ENCODE results near the gene NRXN3.

Gene NRXN3

GRCh38 chr14:79418649-79419415, 1248.7 kb downstream of the NRXN3 start:
- no peak for DNase-seq (ENCODE audit: low read depth)

GRCh38 chr14:79419571-79420327, 1249.6 kb downstream of the NRXN3 start:
- no peak for DNase-seq (ENCODE audit: low read depth)

DNA sequence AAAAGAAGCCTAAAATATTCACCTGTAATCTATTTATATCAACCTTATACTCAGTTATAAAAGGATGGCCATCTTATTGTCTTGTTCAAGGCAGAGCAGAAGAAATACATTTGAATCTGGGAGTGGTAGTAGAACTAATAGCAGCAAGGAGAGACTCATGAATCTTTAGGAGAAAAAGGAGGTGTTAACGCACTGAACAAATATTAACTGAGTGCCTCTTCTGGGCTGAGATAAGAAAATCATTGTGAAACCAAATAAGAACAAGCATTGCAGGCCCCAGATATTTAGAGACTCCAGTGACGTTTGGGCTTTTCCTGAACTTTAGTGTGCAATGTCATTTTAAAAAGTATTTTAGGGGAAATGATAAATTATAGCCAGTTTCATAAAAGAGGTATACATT, 1250.6 kb downstream of the NRXN3 start:
- DNase-seq (ENCODE audit: low read depth) = no peak

- DNase-seq (ENCODE audit: low read depth) = no peak
Observed at GRCh38 chr14:79421811-79422210, 1251.6 kb downstream of the NRXN3 start.

DNA sequence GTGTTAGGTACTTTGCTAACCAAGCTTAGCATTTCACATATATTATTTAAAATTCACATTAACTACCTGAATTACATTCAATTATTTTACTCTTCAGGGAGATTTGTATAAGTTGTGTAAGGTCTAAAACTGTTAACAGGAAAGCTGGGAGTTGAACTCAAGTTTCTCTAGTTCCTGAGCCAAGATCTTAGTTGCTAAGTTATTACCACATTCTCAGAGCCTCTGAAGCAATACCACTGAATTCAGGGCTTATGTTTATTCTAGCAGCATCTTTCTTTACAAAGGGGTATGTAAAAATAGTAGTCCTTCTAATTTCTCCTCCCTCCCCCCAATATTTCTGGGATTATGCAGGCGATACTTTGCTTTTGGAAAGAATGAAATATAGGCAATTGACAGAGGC, 1254.3 kb downstream of the NRXN3 start:
- DNase-seq (ENCODE audit: low read depth) = no peak

GRCh38 chr14:79426103-79426755, 1256.1 kb downstream of the NRXN3 start:
- no peak for DNase-seq (ENCODE audit: low read depth)

DNA sequence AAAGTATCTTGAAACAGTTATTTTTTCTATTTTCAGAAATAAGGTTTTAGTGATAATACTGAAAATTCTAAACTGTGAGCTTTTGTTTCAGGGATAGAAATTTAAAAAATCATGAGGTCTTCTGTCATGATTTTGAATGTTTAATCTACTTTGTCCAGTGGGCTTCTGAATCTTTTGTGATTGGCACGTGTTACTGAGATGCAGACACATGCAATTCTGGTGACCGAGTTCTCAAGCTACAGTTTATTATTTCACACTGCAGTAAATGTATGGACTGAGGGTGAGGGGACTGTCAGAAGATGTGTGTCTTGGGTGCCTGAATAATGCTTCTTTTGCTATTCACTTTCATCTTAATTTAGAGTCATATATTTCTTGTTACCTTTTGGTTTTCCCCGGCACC, 1262.5 kb downstream of the NRXN3 start:
- no peak for DNase-seq (ENCODE audit: low read depth)

GRCh38 chr14:79436335-79436734, 1266.2 kb downstream of the NRXN3 start:
- DNase-seq (ENCODE audit: low read depth) = no peak

DNA sequence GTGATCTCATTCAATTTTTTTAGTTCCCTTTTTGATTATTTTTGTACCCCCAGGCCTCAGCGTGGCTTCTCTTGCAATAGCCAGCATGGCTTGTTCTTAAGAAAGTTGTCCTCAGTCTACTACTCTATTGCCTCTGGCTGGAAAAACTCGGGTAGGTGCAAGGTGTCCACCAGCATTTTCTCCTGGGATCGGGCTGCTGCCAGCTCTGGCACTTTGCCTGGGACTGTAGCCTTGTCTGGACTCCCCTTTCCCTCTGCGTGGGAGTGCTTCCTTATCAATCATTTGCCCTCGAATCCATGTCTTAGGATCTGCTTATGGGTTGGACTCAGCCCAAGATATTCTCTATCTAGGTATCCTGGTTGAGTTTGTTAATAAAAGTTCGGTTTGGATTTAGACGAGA, 1267.8 kb downstream of the NRXN3 start:
- DNase-seq (ENCODE audit: low read depth) = no peak

DNA sequence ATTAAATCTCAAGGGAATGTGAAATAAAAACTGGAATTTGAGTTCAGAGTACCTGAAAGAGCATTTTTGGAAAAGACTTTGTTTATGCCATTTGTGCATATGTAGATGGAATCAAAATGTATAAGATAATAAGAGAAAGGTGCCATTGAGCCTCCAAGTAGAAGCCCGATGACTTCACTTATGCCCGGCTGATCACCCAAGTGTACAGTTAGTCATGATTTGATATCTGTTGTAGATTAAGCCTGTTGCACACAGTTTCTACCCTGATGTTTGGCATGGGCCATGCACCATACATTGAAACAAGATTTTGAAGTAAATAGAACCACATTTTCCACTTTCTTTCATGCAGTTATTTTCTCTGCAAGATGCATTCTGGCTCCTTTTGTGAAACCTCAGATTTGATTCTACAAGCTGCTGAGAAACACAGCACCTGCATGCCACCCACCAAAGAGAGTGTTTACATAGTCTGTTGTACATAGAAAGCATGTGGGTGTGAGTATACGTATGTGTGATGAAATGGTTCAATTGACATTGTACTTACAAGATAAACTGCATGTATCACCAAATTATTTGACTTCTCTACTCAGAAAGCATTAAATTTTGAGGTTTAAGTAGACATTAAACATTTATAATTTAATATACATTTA, 1268.6 kb downstream of the NRXN3 start:
- no peak for DNase-seq (ENCODE audit: low read depth)

GRCh38 chr14:79442786-79443185, 1272.6 kb downstream of the NRXN3 start:
- DNase-seq (ENCODE audit: low read depth) = no peak

DNA sequence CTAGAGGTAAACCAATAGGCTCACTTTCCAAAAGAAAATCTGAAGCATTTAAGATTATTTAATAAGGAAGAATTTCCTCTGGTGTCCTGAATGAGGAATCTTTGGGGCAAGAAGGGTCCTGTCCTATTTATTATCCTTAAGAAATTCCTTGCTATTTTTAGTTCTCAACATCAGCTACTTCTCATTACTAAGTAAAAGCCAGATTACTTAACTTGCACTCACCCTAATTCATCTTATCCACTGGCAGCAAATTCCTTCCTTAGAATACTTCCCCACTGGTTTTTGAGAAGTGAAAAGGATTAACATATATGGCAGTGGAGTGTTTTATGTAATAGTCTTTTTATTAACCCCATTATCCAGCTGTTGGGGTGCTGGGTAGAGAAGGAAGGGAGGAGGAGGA, 1273.4 kb downstream of the NRXN3 start:
- no peak for DNase-seq (ENCODE audit: low read depth)

DNA sequence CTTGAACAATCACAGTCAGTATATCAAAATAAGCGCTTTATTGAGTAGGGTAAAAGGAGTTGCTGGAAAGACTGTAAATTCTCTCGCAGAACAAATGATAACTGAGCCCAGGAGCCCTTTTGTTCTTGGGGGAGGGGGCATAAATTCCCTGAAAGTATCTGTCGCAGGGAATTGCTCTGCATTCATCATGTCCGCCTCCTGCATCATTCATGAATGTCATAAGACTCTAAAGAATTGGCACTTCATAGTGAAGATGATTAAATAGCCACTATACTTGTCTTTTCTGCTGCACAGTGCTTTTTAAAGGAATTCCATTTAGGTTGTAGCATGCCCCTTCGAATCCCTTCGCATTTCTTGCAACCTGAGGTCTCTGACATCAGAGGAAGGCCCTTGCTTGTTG, 1278.8 kb downstream of the NRXN3 start:
- no peak for DNase-seq (ENCODE audit: low read depth)

GRCh38 chr14:79451601-79452000, 1281.4 kb downstream of the NRXN3 start:
- DNase-seq (ENCODE audit: low read depth) = no peak

- DNase-seq (ENCODE audit: low read depth) = no peak
Observed at GRCh38 chr14:79453276-79453675, 1283.1 kb downstream of the NRXN3 start.

- no peak for DNase-seq (ENCODE audit: low read depth)
Observed at GRCh38 chr14:79464468-79464867, 1294.3 kb downstream of the NRXN3 start.

DNA sequence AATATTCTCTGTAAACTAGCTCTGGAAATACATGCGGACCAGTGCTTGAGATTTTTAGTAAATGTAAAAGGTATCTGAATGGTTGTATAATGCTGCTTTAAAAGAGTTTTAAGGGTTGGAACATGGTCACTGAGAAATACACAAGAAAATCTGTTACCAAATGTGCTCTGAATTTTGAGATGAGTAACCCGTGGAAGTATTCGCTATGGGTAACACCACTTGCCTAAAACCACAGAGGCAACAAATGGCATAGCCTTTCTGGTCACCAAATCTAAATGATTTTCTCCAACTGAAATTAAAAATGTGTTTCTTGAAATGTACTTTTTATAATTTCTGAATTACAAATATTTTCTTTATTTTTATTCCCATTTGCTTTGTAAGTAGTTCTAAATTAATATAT, 1295.5 kb downstream of the NRXN3 start:
- DNase-seq (ENCODE audit: low read depth) = no peak

- no peak for DNase-seq (ENCODE audit: low read depth)
Observed at GRCh38 chr14:79466938-79467527, 1296.9 kb downstream of the NRXN3 start.

DNA sequence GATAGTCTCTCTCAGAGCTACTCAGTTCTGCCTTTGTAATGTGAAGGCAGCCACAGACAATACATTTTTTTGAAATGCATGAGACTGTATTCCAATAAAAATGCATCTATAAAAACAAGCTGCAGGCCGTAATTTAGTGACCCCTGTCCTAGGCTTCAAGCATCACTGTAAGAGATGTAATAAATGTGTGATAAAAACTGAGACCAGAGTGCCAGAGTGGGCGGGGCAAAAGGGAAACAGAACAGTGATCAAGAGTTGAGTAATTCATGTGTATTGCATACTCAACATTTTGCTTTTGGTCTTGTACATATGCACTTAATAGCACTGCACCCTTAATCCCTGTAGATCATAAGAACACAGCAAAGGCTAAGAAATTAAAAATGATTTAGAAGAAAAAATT, 1297.7 kb downstream of the NRXN3 start:
- no peak for DNase-seq (ENCODE audit: low read depth)

DNA sequence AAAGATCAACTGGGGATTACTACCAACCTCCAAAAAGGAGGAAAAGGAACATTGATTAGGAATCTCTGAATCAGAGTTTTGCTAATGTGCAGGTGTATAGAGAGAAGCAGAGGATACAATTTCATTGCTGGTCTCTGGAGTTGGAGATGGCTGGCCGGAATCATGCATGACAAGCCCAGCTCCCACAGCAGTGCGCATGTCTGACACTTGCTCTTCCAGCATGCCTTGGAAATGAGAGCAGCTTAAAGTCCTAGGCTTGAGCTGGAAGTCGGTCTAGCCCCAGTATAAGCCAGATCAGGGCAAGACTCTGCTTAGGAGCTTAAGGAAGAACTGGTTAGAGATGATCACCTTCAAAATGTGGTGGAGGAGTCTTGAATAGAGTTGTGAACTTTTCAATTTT, 1298.3 kb downstream of the NRXN3 start:
- no peak for DNase-seq (ENCODE audit: low read depth)

- DNase-seq (ENCODE audit: low read depth) = no peak
Observed at GRCh38 chr14:79473651-79474050, 1303.5 kb downstream of the NRXN3 start.

DNA sequence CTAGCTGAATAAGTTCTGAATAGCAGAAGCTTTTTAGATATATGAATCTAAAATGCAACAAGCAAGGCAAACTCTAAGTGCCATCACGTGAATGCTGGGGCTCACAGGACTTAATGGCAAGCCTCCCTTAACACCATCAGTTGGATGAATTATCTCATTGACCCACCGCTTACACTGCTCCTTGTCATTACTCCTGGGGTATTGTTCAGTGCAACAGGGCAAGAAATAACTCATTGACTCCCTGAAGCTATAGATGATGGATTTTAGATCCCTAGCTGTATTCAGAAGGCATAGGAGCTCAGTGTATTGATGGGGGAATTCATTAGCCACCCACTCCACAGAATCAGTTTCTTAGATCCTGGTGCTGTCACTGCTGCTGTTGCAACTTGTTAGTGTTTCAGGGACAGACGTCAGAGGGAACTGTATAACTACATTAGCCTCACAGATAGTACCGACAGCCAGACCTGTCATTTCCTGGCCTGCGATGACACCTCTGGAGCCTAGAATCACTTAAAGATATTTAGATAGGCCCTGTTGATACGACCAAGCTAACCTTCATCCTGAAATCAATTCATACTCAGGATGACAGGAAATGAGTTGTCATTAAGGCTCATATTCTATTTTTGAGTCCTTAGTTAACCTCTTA, 1305.8 kb downstream of the NRXN3 start:
- DNase-seq (ENCODE audit: low read depth) = no peak
